Stomach (tissue), 4 donors: ENCODE measurements around the gene BHMT2.

Experiments used
- CTCF ChIP-seq, 7 experiments: fragments of 450-650 bp in 4 of 7; fragments of 200-600 bp in 3 of 7; sonication (generic) in 3 of 7; IDR thresholded peaks; one replicate each; pipeline ENCODE4 v1.5.1; 2016 to 2019; ENCODE audit warnings: antibody characterized with exemption in 7 of 7, control low read depth in 2 of 7, mild to moderate bottlenecking in 1 of 7
- EP300 ChIP-seq: sonication (generic); formaldehyde crosslinking; IDR thresholded peaks from one replicate; pipeline ENCODE4 v1.6.1; 2017; ENCODE audit warnings: antibody characterized with exemption
- POLR2A ChIP-seq, 4 donors: fragments of 450-650 bp; IDR thresholded peaks; one replicate each; pipeline ENCODE4 v1.6.1; 2016; ENCODE audit warnings: antibody characterized with exemption in 4 of 4, control low read depth in 2 of 4, mild to moderate bottlenecking in 1 of 4, moderate library complexity in 1 of 4
- POLR2AphosphoS5 ChIP-seq, 3 donors: sonication (generic); formaldehyde crosslinking; IDR thresholded peaks; one replicate each; pipeline ENCODE4 v1.6.1; 2016; ENCODE audit warnings: antibody characterized with exemption in 3 of 3

DNA sequence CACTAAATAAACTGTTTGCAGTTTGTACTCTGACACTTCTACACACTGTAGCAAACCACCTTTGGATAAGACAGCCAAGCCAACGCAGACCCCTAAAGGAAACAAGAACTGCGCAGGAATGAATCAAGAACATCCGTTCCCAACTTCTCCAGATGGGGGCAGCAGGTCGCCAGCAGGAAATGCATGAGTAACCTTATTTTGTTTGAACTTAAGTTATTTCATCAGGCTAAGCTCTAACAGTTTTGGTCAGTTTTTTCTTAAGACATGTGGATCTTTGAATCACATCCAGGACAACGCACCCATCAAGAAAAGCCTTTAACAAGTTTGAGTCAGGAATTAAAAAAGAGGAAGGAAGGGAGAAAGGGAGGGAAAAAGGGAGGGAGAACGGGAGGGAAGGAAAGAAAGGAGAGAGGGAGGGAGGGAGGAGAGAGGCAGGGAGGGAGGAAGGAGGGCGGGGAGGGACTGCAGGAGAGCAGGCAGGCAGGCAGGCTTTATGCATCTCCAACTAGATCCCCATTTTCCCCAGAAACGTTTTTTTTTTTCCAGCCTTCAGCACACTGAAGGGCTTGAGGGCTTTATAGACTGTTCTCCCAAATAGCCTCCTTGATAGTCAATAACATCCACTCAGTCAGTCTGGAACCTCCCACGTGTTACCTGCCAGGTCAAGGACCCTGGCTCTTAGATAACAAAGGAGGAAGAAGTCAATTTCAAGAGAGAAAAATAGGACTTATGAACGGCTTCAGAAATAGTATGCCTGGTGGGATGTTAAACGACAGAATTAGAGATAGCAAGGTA lies 64.3 kb downstream of the BHMT2 start:
- TF ChIP-seq EP300: no peak
- TF ChIP-seq CTCF (IDR thresholded peaks at IDR 0.05): peak in 5 of 7 experiments; percentile 54 to 71 (median 60)
- no peak for TF ChIP-seq POLR2A (IDR thresholded peaks at IDR 0.05)
- peak in 1 of 3 donors; percentile 57 for TF ChIP-seq POLR2AphosphoS5 (IDR thresholded peaks at IDR 0.05)
